NCI-H446 treated with DMSO at 0.1 percent for 48 hours (cell line): ENCODE data around the gene DCAF7.
A peak's percentile ranks its signal among the peaks of the same experiment; 100 is the strongest.

Experiments used
- DNase-seq: peaks from one replicate; lab custom pipeline; 2025; lab: John Stamatoyannopoulos, UW

The DCAF7 gene

DNA sequence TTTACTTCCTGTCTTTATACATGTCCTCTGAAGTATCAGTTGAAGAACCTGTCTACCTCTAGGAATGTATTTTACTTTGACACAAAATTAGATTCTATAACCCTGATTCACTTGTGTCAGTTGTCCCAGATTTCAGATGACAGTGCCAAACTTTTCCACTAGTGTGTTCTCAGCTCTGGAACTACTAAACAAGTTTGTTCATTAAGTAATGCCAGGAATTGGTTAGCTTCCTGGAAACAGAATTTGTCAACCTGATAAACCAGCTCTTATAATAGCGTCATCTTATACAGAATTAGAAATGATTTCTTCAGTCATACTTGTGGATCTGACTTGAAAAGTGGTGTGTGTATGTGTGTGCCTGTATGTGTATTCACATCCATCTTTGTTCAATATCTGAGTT lies 79.3 kb downstream of the DCAF7 start:
- no peak for DNase-seq

DNA sequence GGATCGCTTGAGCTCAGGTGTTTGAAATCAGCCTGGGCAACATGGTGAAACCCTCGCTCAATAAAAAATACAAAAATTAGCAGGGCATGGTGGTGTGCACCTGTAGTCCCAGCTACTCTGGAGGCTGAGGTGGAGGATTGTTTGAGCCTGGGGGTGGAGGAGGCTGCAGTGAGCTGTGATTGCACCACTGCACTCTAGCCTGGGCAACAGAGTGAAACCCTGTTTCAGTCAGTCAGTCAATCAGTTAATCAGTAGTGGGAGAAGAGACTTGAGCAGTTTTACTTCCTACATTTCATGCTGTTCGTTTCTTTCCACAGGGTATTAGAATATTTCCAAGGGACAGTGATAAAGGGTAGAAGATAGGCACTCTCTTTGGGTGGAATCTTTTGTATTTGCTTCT lies 80.8 kb downstream of the DCAF7 start:
- DNase-seq = no peak

DNA sequence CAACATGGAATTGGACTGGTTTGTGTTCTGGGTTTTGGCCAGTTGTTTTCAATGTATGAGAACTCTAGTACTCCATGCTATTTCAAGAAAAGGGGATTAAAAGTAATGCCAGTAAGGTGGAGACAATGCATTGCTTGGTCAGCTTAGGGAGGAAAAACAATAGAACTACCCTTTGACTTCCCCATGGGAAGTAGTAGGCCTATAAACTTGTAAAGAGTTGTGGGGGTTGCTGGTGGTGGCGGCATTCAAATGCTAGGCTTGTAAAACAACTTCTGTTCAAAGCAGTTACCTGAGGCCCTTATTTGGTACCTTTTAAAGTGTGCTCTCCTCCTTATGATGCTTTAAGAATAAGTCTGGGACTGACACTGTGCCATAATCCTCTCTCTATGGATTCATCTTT lies 81.3 kb downstream of the DCAF7 start:
- no peak for DNase-seq

DNA sequence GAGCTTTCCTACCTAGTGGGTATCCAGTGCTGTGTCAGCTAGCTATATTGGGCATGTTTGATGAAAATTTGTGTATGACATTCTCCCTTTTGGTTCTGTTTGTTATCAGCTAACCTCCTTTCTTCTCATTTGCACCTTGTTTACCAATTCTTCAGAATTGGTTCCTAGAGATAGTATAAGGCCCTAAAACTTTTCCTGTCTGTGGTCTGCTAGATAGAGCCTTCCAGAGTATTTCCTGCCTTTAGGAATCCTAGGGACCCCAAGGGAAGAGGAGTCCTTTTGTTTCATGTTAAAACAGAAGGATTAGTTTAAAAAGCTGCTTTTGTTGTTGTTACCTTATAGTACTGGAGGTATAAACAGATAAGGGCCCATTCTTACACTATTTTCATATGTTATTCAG lies 83.5 kb downstream of the DCAF7 start:
- no peak for DNase-seq

DNA sequence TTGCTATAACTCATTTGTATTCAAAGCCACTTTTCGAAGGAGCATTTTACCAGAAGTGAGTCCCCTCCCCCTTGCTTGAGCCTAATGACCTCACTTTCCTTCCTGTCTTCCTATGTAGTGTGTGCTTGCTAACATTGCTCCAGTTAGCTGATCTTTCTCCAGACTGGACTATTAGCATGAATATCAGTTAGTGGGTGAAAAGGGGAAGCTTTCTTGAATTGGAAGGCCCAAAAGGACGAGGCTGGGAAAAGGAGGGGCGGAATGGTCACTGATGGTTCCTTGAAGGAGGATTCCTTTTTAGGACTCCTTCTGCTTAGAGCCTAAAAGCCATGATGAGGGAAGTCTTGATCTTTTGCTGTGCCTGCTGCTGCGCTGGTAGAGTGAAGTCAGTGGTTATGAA lies 83.9 kb downstream of the DCAF7 start:
- no peak for DNase-seq

DNA sequence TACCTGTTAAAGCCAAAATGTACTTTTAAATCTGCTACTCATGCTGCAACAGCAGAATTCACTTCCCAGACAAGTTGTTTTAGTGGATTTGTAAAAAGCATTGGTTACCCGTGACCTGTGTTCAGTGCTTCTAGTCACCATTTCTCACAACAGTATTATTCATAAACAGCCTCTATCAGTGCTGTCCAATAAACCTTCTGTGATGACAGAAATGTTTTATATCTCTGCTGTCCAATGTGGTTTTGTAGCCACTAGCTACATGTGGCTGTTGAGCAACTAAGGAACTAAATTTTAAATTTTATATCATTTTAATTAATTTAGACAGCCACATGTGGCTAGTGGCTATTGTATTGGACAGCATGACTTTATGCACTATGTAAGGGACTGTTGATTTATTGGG lies 84.5 kb downstream of the DCAF7 start:
- no peak for DNase-seq

DNA sequence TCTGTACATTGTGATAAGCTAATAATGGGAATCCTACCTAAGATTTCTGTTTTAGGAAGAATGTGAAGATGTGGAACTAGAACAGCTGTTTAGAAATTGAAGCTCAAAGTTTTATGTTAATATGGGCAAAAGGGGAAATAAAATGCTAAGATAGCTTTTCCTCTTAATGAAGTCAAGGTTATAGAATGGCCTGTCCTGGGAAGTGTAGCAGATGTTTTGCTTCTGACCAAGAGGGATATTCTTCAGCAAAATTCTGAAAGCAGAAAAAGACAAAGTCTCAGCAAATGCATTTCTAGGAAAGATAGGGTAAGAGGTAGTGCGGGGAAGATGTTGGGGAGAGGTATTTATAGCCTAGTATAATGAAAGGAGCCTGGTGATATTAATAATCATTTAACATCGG lies 85.0 kb downstream of the DCAF7 start:
- no peak for DNase-seq

DNA sequence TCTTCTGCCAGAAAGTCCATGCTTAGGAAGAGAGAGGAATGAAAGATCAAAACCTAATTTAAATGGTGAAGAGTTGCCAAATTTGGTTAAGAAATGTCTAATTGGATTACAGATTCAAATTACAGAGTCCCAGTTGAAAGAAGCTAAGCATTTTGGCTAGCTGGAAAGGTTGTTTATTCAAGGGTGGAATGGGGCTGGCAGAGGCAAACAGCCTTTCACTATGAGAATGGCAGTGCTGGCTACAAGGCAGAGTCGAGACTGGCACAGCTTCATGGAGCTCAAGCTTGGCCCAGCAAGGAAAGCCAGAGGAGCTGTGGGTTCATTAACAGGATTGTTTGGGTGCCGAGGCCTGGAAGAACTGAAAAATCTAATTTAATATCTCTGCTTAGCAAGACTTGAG lies 85.5 kb downstream of the DCAF7 start:
- peak; percentile 38 for DNase-seq

DNA sequence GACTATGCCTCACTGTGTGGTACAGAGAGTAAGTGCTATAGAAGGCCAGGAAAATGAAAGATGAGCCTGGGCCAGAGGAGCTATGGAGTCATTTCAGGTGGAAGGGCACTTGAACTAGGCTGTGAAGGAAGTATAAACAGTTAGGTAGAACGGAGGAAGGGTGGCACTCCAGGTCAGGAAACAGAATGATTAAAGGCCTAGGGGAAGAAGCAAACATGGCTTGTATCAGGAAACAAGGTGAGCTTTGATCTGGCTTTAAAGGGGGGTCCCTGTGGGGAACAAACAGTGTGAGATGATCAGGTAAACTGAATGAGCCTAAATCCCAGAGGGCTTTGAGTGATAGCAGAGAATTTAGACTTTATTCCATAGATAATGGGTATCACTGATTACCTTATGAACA lies 88.8 kb downstream of the DCAF7 start:
- DNase-seq = no peak

DNA sequence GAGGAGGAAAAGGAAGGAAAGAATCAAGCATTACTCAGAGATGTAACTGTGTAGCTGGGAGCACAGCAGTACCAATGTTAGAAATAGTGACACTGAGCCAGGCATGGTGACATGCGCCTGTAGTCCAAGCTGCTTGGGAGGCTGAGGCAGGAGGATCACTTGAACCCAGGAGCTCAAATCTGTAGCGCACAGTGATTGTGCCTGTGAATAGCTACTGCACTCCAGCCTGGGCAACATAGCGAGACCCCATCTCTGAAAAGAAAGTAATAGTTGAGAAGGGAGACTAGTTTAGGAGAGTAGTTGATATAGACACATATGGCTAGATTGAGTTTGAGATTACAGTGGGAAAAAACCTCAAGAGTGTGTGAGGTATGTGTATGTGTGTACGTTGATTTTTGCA lies 89.8 kb downstream of the DCAF7 start:
- DNase-seq = no peak

DNA sequence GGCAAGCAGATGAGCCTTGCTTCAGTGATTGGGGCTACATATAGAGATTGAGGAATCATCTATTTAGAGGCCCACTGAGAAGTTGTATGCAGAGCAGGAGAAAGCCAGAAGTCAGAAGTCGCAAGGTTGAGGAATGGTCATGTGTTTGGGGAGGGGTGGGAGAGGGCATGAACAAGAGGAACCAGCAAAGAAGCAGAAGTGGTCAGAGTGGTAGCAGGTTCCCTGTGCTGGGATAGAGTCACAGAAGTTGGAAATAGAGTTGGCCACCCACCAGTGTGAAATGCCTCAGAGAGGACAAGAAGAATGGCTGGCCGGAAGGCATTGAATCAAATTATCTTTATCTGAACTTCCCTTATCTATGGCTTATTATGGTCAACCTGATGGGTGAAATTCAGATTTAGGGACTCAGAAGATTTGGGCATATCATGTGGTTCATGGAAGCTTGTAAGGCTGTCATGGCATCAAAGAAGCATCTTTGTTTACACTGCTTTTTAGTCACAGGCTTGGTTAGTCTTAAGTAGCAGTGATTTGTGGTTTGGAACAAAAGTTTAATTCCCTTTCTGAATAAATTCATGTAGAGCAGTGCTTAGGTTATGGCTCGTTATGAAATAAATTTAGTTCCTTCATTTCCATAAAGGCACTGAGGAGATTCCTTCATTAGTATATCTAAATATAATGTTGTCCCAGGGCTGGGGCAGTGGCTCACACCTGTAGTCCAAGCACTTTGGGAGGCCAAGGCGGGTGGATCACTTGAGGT lies 91.6 kb downstream of the DCAF7 start:
- DNase-seq = no peak
